Measurements from ENCODE around the gene PTPRN2. TPM values are rescaled to one million over a fixed set of nuclear protein-coding genes. Genes with fewer than 3 reads are reported as not detected.

Gene PTPRN2
- total RNA-seq, 2 experiments from 2014 or later, result 0.70 TPM; not detected in 1

DNA sequence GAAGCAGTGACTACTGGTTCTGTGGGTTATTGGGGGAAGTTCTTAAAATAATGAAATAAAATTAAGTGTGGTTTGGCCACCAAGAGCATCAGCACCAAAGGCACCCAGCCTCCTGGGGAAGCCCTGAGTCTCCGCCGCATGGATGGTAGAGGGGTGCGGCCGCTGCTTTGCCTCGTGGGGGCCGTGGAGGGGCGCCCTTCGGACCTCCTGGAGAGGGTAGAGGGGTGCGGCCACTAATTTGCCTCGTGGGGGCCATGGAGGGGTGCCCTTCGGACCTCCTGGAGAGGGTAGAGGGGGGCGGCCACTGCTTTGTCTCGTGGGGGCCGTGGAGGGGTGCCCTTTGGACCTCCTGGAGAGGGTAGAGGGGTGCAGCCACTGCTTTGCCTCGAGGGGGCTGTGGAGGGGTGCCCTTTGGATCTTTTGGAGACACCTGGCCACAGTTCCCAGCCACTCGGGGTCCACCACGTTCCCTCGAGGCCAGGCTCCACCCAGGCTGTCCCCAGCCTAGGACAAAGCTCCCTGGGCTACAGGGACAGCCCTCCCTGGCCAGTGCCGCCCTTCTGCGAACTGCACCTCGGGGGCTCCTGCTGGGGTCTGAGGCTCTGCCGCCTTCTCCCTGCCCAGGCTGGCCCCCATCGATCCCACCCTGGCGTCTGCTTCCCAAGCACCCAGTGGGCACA lies 535.1 kb downstream of the PTPRN2 start:
- POLR2A ChIA-PET, result no interaction called here
- Histone ChIP-seq H3K27ac (ENCODE audit: low read depth, low read length, poor library complexity, severe bottlenecking) (no peak overlapping the region), H3K79me2 (ENCODE audit: insufficient read depth, low read depth, low read length) (no peaks in the 10 kb centered on the region), H3K4me2 (ENCODE audit: low read length) (no peak overlapping the region), H3K36me3 (ENCODE audit: insufficient read depth, low read length) (no peaks in the 10 kb centered on the region), H3K9me2 (ENCODE audit: insufficient read depth, low read length) (no peaks in the 10 kb centered on the region), H3K4me1 (ENCODE audit: insufficient read depth, low read length, poor library complexity, severe bottlenecking) (no peaks in the 10 kb centered on the region), H4K20me1 (ENCODE audit: insufficient read depth, low read length) (no peaks in the 10 kb centered on the region), H3K9me3 (ENCODE audit: low read length) (no peaks in the 10 kb centered on the region), H2AFZ (ENCODE audit: low read length) (no peak overlapping the region), H3K4me3 (ENCODE audit: low read depth, low read length, poor library complexity, severe bottlenecking) (no peak overlapping the region)
- CTCF ChIA-PET (ENCODE audit: unreplicated experiment), result no interaction called here
- DNase-seq (ENCODE audit: low spot score), result no peak
- TF ChIP-seq EZH2phosphoT487 (IDR thresholded peaks at IDR 0.05; ENCODE audit: borderline replicate concordance, low read depth, low read length) (no peak), CTCF (conservative IDR thresholded peaks at IDR 0.05; ENCODE audit: low read length) (no peak)
- no TSS peak for BruUV-seq (replicated peaks)
- intact Hi-C loops (cut with micrococcal nuclease; ENCODE audit: unreplicated experiment), result no loop called here

DNA sequence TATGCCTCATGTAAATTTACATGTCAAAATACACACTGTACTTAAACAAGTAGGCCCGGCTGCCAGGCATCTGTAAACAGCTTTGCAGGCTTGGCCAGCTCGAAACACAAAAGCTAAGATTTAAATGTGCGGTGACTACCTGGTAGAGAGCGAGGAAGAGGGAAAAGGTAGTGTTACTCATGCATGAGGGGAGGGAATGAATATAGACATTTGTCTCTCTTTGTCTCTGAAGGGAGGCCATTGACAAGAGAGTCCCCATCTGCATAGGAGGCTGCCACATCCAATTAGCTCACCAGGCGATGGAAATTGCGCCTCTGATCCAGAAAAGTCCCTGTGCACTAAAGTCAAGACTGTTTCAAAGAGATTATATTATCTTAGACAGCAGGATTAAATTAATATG lies 535.8 kb downstream of the PTPRN2 start:
- intact Hi-C loops (cut with micrococcal nuclease; ENCODE audit: unreplicated experiment), result no loop called here
- no TSS peak for BruUV-seq (replicated peaks)

More for the DNA sequence above, 535.8 kb downstream of the PTPRN2 start:
- Histone ChIP-seq H3K4me2 (ENCODE audit: low read length) (no peak overlapping the region), H3K9me2 (ENCODE audit: insufficient read depth, low read length) (no peaks in the 10 kb centered on the region), H3K9me3 (ENCODE audit: low read length) (no peaks in the 10 kb centered on the region), H3K4me1 (ENCODE audit: insufficient read depth, low read length, poor library complexity, severe bottlenecking) (no peaks in the 10 kb centered on the region), H3K79me2 (ENCODE audit: insufficient read depth, low read depth, low read length) (no peaks in the 10 kb centered on the region), H4K20me1 (ENCODE audit: insufficient read depth, low read length) (no peaks in the 10 kb centered on the region), H3K4me3 (ENCODE audit: low read depth, low read length, poor library complexity, severe bottlenecking) (no peak overlapping the region), H2AFZ (ENCODE audit: low read length) (no peak overlapping the region), H3K36me3 (ENCODE audit: insufficient read depth, low read length) (no peaks in the 10 kb centered on the region), H3K27ac (ENCODE audit: low read depth, low read length, poor library complexity, severe bottlenecking) (no peak overlapping the region)
- no peak for DNase-seq (ENCODE audit: low spot score)
- ChIA-PET CTCF (ENCODE audit: unreplicated experiment) (no interaction called here), POLR2A (no interaction called here)
- no peak for TF ChIP-seq CTCF (conservative IDR thresholded peaks at IDR 0.05; ENCODE audit: low read length)
- no peak for TF ChIP-seq EZH2phosphoT487 (IDR thresholded peaks at IDR 0.05; ENCODE audit: borderline replicate concordance, low read depth, low read length)

Measured in OCI-LY7 (cell line).